GM19438 (cell line): ENCODE data around the gene GRIP2.
"Not testable (repeated sequence)": the region's sequence is repeated elsewhere in the genome, so short reads cannot be mapped to it uniquely, and the experiment has no call there.

Experiments used
- ATAC-seq: cut with Tn5 transposase; IDR thresholded peaks from one replicate; pipeline ENCODE4 v1.9.1; 2021; ENCODE audit warnings: low read depth; ENCODE audit not compliant: unreplicated experiment

The GRIP2 gene

DNA sequence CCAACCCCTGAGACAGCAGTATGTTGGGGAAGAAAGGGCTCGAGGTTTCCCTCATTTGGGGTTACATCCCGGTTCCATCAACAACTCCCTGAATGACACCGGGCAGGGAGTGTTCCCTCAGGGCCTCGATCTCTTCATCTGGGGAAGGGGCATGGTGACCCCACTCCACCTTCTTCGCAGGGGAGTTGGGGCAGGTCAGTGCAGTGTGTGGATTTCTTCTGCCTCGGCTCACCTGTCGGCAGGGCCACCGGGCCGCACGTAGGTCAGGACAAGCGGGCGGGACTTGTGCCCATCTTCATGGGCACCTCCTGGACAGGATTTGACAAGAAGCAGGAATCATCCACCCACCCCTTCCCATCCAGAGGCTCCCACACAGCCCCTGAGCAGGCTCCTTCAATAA lies 17.4 kb downstream of the GRIP2 start:
- ATAC-seq, result no peak

DNA sequence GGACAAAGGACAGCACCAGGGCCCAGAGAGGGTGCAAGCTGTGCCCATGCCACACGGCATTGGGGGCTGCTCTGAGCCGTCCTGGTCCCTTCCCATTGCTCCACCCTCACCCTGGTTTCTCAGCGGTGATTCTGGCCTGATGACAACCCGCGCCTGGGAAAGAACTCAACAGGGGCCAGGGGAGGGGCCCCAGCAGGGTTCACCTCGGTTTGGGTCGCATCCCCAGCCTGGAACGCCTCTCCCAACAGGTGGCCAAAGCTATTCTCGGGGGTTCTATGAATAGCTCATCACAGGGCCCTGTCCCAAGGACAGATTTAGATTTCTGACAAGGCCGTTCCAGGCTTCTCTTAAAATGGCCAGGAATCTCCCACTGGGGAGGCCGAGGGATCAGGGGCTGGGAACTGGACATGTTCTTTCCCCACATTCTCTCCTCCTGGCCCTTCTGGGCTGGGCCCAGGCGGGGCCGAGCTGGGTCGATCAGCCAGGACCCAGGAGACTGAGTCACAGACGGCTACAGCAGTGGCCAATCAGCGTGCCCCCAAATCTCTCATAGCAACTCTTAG lies 17.9 kb downstream of the GRIP2 start:
- no peak for ATAC-seq

DNA sequence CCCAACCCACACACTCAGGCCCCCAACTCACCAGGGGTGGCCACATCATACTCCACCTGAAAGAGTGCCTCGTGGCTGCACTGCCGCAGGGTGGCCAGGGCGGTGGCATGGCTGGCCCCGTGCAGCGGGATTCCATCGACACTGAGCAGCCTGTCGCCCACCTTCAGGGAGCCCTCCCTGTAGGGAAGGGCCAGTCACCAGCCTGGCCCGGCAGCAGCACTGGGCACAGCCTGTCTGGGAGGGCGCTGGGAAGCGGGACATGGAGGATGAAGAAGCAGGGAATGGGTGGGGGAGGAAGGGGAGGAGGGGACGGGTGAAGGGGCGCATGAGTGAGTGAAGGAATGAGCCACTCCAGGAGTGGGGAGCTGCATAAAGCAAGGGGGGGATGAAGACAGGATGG lies 18.5 kb downstream of the GRIP2 start:
- ATAC-seq, result no peak

DNA sequence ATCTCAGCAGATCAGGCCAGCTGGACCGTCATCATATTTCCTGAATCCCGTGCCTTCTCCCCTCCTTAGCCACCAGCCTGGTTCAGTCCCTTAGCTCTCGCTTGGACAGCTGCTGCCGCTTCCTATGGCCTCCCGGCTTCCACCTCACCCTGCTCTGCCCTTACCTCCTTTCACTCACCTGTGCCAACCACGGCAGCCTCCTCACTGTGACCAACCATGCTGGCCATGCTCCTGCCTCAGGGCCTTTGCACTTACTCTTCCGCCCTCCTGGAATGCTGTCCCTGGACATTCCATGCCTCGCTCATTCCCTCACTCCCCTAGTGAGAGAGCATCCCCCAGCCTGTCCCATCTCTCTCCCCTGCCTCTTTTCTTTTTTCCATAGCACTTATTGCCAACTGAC lies 19.2 kb downstream of the GRIP2 start:
- ATAC-seq, result no peak

DNA sequence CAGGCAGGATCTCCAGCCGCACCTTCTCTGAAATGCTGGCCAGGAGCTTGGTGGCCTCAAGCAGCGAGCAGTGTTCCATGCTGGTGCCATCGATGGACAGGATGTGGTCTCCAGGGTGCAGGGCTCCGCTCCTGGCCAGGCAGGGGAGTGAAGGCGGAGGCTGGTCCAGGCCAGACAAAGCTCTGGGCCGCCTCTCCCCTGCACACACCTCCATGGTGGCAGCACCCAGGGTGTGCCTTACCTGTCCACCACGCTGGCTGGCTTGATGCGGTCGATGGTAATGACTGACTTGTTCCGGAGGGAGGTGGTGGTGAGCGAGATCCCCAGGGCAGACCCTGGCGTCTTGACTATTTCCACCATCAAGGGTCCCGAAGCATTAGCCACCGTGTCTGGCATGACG lies 20.0 kb downstream of the GRIP2 start:
- no peak for ATAC-seq

DNA sequence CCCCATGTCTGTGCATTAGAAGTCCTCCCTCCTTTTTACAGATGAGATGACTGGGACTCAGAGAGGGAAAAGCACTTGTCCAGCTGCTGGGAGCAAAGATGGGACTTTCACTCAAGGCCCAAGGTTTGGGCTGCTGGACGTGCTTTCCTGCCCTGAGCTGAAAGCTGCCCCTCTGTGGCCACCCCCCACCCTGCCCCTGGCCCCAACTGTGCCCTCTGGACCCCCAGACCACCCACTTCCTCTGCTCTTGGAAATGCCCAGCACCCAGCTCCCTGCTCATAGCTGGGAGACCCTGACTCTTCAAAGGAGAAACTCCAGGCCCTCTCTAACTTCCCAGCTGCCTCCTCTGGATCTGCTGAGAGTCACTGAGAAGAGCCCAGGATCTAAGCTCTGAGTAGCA lies 20.7 kb downstream of the GRIP2 start:
- ATAC-seq, result no peak

DNA sequence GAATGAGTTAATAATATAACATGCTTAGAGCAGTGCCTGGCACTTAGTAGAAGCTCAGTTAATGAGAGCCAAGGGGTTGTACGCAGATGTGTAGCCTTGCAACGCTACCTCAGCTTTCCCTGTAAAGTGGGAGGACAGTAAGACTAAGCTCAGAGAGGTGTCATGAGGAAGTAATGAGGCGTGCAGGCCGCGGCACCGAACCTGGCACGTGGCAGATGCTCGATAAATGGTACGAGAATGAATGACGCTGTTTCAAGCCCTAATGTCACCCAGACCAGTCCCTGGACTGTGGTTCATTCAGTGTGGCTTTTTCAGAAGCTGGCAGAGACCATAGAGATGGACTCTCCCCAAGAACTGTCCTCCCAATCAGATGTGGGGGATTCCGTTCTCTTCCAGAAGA lies 21.2 kb downstream of the GRIP2 start:
- ATAC-seq, result no peak

DNA sequence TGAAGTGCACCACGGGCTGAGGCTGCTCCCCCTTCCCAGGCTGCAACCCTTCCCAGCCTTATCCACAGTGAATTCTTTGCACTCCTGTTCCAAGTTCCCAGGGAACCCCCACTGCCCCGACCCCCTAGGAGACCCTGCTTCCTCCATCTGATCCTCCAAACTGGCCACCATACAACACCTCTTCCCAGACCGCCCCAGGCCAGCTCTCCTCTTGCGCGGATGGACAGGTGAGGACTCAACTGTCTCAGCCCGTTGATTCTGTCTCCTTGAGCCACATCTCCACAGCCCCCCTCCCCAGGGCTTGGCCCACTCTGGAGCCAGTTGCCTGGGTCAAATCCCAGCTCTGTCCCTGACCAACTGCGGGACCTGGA lies 21.7 kb downstream of the GRIP2 start:
- ATAC-seq, result no peak

DNA sequence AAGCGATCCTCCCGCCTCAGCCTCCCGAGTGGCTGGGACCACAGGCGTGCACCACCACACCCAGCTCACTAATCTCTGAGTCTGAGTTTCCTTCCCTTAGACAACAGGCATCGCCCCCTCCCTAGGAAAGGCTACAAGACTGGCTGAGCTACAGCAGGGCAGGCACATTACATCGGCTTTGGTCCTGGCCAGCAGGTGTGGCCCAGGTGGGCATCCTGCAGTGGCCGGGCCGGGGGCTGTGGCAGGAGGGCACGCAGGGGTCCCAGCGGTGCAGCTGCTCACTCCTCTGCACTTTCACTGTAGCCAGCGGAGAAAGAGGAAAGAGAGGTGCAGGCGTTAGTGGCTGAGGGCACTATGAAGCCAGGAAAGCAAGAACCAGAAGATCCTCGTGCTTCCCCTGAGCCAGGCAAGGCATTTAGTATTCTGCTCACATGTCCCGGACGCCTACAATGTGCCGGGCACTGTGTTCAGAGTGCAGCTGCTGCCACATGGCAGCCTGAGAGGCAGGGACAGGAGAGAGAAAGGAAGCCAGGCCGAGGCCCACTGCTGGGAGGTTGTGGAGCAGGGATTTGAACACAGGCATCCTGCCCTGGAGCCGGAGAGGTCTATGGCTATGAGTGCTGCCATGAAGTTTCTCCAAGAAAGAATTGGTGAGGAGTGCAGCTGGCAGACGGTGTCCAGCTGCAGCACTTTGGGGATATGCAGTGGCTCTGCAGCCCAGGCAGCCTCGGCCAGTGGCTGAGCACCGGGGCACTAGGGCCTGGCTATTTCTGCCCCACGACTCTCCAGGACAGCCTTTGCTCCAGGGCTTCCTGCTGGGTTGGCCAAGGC lies 22.3 kb downstream of the GRIP2 start:
- ATAC-seq, result no peak

DNA sequence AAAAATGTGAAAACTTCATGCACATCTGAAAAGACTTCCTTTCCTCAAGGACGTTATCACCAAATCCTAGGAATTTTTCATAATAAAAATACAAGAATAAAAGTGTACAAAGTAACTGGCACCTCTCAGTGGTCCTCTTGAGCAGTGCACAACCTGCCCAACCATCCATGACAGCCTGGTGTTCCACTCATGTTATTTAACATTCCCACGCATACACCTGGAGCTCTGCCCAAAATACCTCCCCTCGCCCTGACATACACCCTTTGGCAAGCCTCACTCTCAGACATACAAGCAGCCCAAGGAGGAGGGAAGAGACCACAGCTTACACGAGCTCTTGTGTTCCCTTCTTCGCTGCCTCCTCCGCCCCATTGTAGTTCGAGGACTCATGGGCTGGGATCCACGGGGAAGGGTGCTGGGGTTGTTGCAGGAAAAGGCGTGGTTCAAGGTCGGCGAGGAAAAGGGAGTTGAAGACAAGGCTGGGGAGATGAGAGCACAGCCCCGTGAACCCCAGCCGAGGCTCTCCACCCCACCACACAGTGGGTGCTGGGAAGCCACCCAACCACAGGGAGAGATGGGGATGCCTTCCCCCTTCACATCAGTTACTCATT lies 23.3 kb downstream of the GRIP2 start:
- no peak for ATAC-seq

DNA sequence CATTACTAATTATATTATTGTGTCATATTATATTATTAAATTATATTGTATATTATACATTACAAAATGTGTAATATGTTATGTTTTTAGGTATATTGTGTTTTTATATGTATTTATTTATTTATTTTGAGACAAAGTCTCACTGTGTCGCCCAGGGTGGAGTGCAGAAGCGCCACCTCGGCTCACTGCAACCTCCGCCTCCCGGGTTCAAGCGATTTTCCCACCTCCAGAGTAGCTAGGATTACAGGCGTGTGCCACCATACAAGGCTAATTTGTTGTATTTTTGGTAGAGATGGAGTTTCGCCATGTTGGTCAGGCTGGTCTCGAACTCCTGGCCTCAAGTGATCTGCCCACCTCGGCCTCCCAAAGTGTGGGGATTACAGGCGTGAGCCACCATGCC lies 24.6 kb downstream of the GRIP2 start:
- ATAC-seq, result not testable (repeated sequence)

DNA sequence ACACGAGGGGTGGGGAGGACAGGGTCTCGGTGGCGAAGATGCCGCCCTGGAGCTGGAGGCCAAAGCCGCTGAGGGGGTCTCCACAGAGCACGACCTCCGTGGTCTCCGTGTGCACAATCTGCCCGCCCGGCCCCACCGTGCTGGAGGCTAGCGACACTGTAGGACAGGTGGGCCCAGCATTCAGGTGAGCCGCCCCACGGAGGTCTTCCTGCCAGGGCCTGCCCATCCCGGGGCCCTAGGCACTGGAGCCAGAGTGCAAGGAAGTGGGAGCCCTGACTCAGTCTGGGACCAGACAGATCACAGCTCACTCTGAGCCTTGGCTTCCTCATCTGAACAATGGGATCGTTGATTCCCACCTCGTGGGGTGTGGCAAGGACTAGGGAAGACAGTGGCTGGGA lies 25.8 kb downstream of the GRIP2 start:
- no peak for ATAC-seq

DNA sequence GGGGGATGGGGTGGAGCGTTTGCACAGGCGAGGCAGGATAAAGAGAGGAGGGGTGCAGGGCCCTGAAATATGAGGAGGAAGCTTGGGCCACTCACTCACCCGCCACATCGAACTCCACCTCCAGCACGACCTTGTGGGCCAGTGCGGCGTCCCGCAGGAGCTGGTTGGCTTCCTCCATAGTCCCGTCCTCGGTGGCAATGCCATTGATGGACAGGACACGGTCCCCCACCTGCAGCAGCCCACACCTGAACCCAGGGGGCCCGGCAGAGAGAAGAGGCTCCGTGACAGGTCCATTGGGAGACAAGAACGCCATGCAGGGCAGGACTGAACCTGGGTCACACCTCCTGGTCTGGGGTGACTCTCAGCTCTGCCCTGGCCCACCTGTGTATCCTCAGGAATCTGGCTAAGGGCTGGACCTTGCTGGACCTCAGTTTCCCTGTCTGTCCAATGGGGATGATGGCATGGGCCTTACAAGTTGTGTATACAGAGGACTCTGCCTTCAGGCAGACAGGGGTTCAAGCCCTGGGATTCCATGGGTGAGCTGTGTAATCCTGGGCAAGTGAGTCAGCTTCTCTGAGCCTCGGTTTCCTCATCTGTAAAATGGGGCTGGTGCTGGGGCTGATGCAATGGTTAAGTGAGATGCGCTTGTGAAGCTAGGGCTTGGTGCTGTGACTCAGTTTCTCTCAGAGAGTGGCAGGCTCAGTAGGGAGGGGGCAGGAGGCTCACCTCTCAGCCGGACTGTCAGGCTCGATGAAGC lies 26.4 kb downstream of the GRIP2 start:
- no peak for ATAC-seq

DNA sequence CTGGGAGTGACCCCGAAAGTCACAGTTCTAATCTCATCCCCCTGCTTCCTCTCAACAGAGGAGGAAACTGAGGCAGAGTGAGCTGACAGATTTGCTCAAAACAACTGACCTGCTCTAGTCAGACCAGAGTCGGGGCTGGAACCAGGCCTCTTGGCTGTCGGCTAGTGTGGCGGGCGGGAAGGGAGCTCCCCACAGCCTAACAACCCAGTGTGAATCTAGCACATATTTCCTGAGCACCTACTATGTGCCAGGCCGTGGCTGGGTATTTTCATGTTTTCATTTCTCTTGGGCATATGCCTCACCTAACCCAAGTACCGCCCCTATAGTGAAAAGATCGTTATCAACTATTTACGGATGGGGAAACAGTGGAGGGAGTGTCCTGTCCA lies 27.2 kb downstream of the GRIP2 start:
- no peak for ATAC-seq

DNA sequence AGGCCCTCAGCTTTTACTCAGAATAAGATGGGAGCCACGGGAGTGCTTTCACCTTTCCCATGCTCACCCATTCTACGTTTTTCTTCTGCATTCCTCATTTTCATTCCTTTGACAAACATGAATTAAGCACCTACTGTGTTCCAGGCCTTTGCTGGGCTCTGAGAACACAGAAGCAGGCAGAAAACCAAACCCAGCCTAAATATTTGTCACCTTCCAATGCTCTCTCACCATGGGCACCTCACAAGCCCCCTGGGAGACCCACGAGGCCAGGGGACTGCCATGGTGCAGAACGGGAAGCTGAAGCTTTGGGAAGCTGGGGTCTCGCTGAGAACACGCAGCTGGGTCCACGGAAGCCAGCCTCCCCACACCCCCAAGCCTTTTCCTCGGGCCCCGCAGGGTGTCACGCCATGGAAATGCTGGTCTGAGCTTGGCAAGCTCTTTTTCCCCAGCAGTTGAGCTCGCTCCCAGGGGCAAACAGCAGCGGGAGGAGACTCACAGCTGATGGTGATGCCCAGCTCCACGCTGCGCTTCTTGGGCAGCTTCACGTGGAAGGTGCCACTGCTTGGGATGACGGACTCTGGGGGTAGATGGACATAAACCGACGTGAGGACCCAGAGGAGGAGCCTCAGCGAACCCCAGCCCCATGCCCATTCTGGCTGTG lies 27.7 kb downstream of the GRIP2 start:
- ATAC-seq, result no peak

DNA sequence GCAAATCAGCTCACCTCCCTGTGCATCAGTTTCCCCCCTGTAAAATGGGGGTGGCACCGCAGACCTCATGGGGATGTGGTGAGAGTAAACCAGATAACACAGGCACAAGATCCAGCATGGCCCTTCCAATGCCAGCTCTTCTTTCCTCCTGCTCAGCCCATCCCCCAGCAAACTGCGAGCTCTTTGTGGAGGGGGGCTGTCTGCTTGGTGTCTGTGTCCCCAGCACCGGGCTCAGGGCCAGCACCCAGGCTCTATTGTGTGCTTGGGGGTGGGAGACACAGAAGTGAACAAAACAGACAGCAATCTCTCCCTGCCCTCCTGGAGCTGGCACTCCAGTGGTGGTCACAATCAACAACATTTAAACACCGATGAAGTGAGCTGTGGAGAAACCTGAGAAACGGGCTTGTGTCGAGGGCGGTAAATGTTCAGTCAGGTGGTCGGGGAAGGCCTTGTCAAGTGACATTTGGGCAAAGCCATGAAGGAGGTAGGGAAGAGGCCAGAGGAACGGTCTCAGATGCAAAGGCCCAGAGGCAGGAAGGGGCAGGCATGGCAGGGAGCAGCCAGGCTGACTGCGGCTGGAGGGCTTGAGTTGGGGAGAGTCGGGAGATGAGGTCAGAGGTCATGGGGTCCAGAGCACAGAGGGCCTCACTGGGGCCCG lies 28.4 kb downstream of the GRIP2 start:
- ATAC-seq, result no peak

DNA sequence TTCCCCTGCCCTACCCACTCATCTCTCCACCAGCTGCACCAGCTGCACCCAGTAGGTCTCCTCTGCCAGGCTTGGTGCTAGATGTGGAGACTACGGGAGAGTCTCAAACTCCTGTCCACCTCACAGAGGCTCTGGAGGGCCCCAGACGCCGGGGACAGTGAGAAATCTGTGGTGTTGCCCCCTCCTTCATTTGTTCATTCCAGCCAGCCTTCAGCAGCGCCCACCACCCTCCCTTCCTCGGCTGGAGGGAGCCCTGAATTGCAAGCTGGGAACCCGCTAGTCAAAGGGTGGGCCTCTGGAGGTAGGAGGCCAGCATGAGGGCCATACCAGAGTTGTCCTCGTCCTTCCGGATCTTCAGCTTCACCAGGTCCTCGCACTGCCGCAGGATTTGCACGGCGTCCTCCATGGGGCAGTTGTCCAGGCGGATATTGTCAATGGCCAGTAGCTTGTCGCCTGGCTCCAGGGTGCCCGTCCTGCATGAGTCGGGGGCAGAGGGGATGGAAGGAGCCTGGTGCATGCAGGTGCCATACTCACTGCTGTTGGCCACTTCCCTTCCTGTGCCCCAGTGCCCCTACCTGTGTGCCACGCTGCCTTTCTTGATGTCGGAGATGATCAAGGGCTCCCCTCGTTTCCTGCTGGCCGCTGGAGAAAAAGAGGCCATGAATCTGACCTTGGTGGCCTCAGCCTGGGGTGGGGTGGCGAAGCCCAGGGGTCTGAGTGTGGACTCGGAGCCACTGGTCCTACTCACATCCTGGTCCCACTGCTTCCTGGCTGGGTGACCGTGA lies 29.1 kb downstream of the GRIP2 start:
- ATAC-seq, result no peak

DNA sequence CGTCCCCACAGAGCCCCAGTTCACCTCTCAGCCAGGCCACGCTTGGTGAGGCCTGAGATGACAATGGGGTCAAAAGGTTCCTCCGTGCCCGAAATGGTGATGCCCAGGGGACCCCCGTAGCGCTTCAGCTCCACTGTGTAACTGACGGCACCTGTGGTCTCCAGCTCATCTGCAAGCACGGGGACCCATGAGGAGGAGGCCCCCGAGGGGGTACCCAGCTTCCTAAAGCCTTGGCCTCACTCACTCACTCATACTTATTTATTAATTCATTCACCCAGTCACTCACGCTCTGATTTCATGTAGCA lies 30.4 kb downstream of the GRIP2 start:
- no peak for ATAC-seq

DNA sequence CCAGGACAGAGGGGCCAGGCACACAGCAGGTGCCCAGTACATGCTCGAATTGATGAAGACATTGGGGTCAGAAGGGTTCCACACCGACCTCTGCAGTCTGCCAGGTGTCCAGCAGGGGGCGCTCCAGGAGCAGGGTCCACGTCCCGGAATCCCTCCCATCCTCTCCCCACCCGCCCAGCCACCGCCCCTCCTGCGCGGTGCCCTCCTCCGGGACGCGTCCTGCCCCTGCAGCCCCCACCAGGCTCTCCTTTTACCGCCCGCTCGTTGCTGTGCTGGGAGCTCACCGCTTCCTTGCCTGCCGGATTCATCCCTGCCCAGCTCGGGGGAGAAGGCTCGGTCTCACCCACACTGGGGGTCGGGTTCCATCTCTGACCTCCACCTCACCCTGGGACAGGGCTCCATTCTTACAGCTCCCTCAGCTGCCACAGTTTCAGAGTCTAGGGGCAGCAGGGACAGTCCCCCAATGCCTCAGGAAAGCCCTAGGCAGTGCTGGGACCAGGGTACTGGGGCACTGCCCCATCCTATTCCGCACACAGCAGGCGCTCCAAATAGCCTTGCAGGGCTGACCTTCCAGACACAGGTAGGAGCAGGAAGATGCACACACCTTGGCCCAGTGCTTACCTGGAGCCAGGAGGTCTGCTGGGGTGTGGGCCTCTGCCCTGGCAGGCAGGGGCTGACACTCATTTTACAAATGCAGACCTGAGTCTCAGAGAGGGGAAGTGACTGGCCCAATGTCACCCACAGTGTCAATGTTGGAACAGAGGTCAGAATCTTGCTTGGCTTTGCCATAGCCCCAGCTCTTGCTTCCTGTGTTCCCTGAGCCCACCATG lies 31.0 kb downstream of the GRIP2 start:
- ATAC-seq, result no peak
